Tibial nerve (tissue), 4 donors: ENCODE results near the gene JAM2. TPM values are rescaled to one million over a fixed set of nuclear protein-coding genes. Genes with fewer than 3 reads are reported as not detected.

ENCODE experiments used
- DNase-seq, 2 donors: peaks; one replicate each; pipeline ENCODE4 v3.0.0-alpha.2; 2019; ENCODE audit warnings: low spot score in 2 of 2
- H3K27ac ChIP-seq, 4 donors: fragments of 200-600 bp; sonication (generic) in 3 of 4; one replicate each; pipeline ENCODE4 v1.5.1; 2017 to 2019; ENCODE audit warnings: mild to moderate bottlenecking in 1 of 4
- H3K27me3 ChIP-seq, 2 donors: fragments of 200-600 bp; sonication (generic) in 1 of 2; one replicate each; pipeline versions ENCODE4 v1.5.1 to v1.6.0; 2017 to 2019
- H3K36me3 ChIP-seq, 3 donors: fragments of 200-600 bp; sonication (generic); one replicate each; pipeline ENCODE4 v1.5.1; 2018 to 2019
- H3K4me1 ChIP-seq, 4 donors: fragments of 200-600 bp; sonication (generic) in 3 of 4; one replicate each; pipeline ENCODE4 v1.5.1; 2017 to 2019
- H3K4me3 ChIP-seq, 4 donors: fragments of 200-600 bp; sonication (generic) in 3 of 4; one replicate each; pipeline ENCODE4 v1.5.1; 2017 to 2019; ENCODE audit warnings: mild to moderate bottlenecking in 1 of 4, moderate library complexity in 1 of 4
- H3K9me3 ChIP-seq, 4 donors: fragments of 200-600 bp; sonication (generic) in 3 of 4; one replicate each; pipeline ENCODE4 v1.5.1; 2017 to 2019
- CTCF ChIP-seq, 5 experiments: fragments of 200-600 bp in 3 of 5; fragments of 450-650 bp in 2 of 5; sonication (generic) in 3 of 5; IDR thresholded peaks; one replicate each; pipeline ENCODE4 v1.5.1; 2016 to 2019; ENCODE audit warnings: antibody characterized with exemption in 5 of 5, mild to moderate bottlenecking in 3 of 5, moderate library complexity in 2 of 5
- EP300 ChIP-seq, 2 donors: sonication (generic); formaldehyde crosslinking; IDR thresholded peaks; one replicate each; pipeline ENCODE4 v1.6.1; 2017; ENCODE audit warnings: antibody characterized with exemption in 2 of 2, mild to moderate bottlenecking in 1 of 2
- POLR2A ChIP-seq, 2 donors: fragments of 450-650 bp; IDR thresholded peaks; one replicate each; pipeline ENCODE4 v1.6.1; 2017; ENCODE audit warnings: antibody characterized with exemption in 2 of 2, mild to moderate bottlenecking in 2 of 2, moderate library complexity in 2 of 2
- WGBS, 2 donors: methylation state at CpG; one replicate each; pipeline ENCODE4 v1.1.5; 2018; 5-methylcytosine and 5-hydroxymethylcytosine counted together
- total RNA-seq, 4 donors: library from RNA; depleted of rRNA; stranded (reverse); fragments of >200 nt; gene quantifications; one replicate each; pipeline ENCODE4 v1.1.0, GENCODE V29; 2016

JAM2 gene
- total RNA-seq, 4 donors from 2014 or later: 20.4 to 43.5 (median 35.2) TPM

GRCh38 chr21:25759573-25759972 is 120.5 kb downstream of the JAM2 start:
- Histone ChIP-seq H3K36me3 (peaks cover 0 to 77% (median 16%) of the 10 kb centered on the region in 3 donors), H3K27ac (no peak overlapping the region), H3K9me3 (no peaks in the 10 kb centered on the region), H3K27me3 (no peaks in the 10 kb centered on the region), H3K4me3 (no peak overlapping the region), H3K4me1 (peaks cover 0 to 7% (median 0%) of the 10 kb centered on the region in 4 donors)
- DNase-seq: no peak
- TF ChIP-seq CTCF (IDR thresholded peaks at IDR 0.05) (no peak), EP300 (IDR thresholded peaks at IDR 0.05) (no peak), POLR2A (IDR thresholded peaks at IDR 0.05) (no peak)
- whole genome bisulfite sequencing, 2 donors: 84 to 88% methylated on average over 1 of the region's 1 CpG

DNA sequence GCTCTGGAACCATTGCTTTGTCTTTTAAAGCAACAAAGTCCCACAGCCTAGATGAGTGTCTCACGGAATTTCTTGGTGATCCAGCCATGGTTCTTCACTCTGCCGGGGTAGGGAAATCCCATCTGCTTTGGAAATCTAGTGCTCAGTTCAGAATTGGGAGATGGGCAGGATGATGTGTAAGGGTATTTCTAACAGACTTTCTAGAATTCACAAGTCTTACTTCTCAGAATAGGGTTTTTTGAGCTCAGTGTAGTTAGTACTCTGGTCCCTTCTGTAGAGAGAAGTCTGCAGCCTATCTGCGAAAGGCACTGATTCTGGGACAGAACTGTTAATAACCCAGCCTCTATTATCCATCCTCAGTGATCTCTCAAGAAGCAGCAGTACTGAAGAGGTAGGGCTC is 121.0 kb downstream of the JAM2 start:
- DNase-seq: no peak
- TF ChIP-seq CTCF (IDR thresholded peaks at IDR 0.05) (no peak), POLR2A (IDR thresholded peaks at IDR 0.05) (no peak), EP300 (IDR thresholded peaks at IDR 0.05) (no peak)
- 90 to 92% methylated on average over 3 of the region's 3 CpGs for WGBS, 2 donors

DNA sequence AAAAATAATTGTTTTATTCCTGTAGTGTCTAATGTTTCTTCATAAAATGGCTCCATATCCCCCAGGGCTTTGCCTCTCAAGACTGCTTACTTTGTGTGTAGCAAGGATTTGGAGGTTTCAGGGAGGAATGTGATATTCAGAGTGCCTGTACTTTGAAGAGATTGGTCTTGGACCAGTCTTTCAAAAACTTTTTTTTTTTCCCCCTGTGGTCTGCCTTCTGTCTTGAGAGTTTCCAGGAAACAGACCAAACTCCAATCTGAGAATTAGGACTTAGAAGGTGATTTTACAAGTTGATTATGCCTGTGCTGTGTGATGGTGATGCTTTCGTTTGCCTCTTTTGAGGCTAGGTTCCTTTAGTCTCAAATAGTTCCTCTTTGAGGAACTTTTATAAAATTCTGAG is 121.6 kb downstream of the JAM2 start:
- WGBS, 2 donors: 95 to 97% methylated on average over 1 of the region's 1 CpG
- H3K36me3 ChIP-seq: peaks cover 0 to 75% (median 16%) of the 10 kb centered on the region in 3 donors

More for the DNA sequence above, 121.0 kb downstream of the JAM2 start:
- H3K36me3 ChIP-seq: peaks cover 0 to 75% (median 16%) of the 10 kb centered on the region in 3 donors
- no peak overlapping the region for H3K4me3 ChIP-seq
- peaks cover 0 to 7% (median 0%) of the 10 kb centered on the region in 4 donors for H3K4me1 ChIP-seq
- H3K27me3 ChIP-seq: no peaks in the 10 kb centered on the region
- no peaks in the 10 kb centered on the region for H3K9me3 ChIP-seq
- no peak overlapping the region for H3K27ac ChIP-seq

DNA sequence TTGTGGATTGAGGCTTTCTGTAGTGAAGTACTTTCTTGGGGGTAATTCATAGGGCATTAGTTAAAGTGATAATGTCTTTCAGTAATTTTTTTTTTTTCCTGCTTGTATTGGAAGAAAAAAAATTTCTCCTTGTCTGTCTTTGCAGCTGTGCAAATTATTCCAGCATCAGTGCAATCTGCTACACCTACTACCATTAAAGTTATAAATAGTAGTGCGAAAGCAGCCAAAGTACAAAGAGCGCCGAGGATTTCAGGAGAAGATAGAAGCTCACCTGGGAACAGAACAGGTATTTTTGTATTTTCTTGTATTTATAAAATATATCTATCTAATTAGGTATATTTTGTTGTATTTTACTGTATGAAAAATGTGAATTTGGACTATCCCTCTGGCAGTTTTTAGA is 125.0 kb downstream of the JAM2 start:
- WGBS, 2 donors: 86 to 97% methylated on average over 3 of the region's 3 CpGs
- Histone ChIP-seq H3K27ac (no peak overlapping the region), H3K27me3 (no peaks in the 10 kb centered on the region), H3K9me3 (no peaks in the 10 kb centered on the region), H3K4me3 (no peak overlapping the region), H3K36me3 (peaks cover 0 to 77% (median 11%) of the 10 kb centered on the region in 3 donors), H3K4me1 (no peaks in the 10 kb centered on the region)
- no peak for TF ChIP-seq POLR2A (IDR thresholded peaks at IDR 0.05)
- no peak for TF ChIP-seq EP300 (IDR thresholded peaks at IDR 0.05)
- TF ChIP-seq CTCF (IDR thresholded peaks at IDR 0.05): no peak
- no peak for DNase-seq

More for the DNA sequence above, 121.6 kb downstream of the JAM2 start:
- H3K4me1 ChIP-seq: peaks cover 0 to 7% (median 0%) of the 10 kb centered on the region in 4 donors
- no peaks in the 10 kb centered on the region for H3K27me3 ChIP-seq
- TF ChIP-seq EP300 (IDR thresholded peaks at IDR 0.05): no peak
- TF ChIP-seq POLR2A (IDR thresholded peaks at IDR 0.05): no peak
- no peak for TF ChIP-seq CTCF (IDR thresholded peaks at IDR 0.05)
- no peak for DNase-seq
- H3K4me3 ChIP-seq: no peak overlapping the region
- no peak overlapping the region for H3K27ac ChIP-seq
- H3K9me3 ChIP-seq: no peaks in the 10 kb centered on the region

Other genes with a start within 250 kb of the JAM2 start
- 10 to 100 TPM; 14.5 to 22.3 (median 18.4) TPM for gene MRPL39, start 31.8 kb upstream of the JAM2 start, total RNA-seq
- 100 to 1,000 TPM in 1 of 4 donors, 10 to 100 TPM in 3; 41.2 to 113 (median 51.7) TPM for gene ATP5PF, start 95.6 kb downstream of the JAM2 start, total RNA-seq
- 10 to 100 TPM; 17.4 to 24.3 (median 19.9) TPM for gene GABPA, start 95.7 kb downstream of the JAM2 start, total RNA-seq